HTERT RPE-1 (cell line): ENCODE data around the gene DNAH5.

Experiments used
- in situ Hi-C: fragments of 300-500 bp; cut with MboI; formaldehyde crosslinking; loops from 4 replicates; pipeline ENCODE4 v1.14.3; 2020; ENCODE audit warnings: low sequenced_read_pairs

DNAH5 gene

GRCh38 chr5:13739479-13739878 is 205.0 kb downstream of the DNAH5 start:
- in situ Hi-C loops = no loop called here

- in situ Hi-C loops = no loop called here
Observed at GRCh38 chr5:13735691-13736090, 208.8 kb downstream of the DNAH5 start.

- in situ Hi-C loops = no loop called here
Observed at GRCh38 chr5:13731121-13731628, 213.3 kb downstream of the DNAH5 start.

GRCh38 chr5:13708906-13709305 is 235.6 kb downstream of the DNAH5 start:
- in situ Hi-C loops = no loop called here

- in situ Hi-C loops = no loop called here
Observed at GRCh38 chr5:13708432-13708831, 236.1 kb downstream of the DNAH5 start.

- in situ Hi-C loops = no loop called here
Observed at GRCh38 chr5:13704396-13704795, 240.1 kb downstream of the DNAH5 start.

- in situ Hi-C loops = no loop called here
Observed at GRCh38 chr5:13700626-13701025, 243.9 kb downstream of the DNAH5 start.

- in situ Hi-C loops = no loop called here
Observed at GRCh38 chr5:13698885-13699284, 245.6 kb downstream of the DNAH5 start.

GRCh38 chr5:13695076-13695712 is 249.3 kb downstream of the DNAH5 start:
- in situ Hi-C loops = no loop called here

GRCh38 chr5:13692172-13692571 is 252.3 kb downstream of the DNAH5 start:
- in situ Hi-C loops = no loop called here

- in situ Hi-C loops = no loop called here
Observed at GRCh38 chr5:13676531-13676930, 268.0 kb downstream of the DNAH5 start.

GRCh38 chr5:13674391-13674790 is 270.1 kb downstream of the DNAH5 start:
- in situ Hi-C loops = no loop called here

- in situ Hi-C loops = no loop called here
Observed at GRCh38 chr5:13673511-13673910, 271.0 kb downstream of the DNAH5 start.

GRCh38 chr5:13664377-13664776 is 280.1 kb downstream of the DNAH5 start:
- in situ Hi-C loops = no loop called here

GRCh38 chr5:13662626-13663025 is 281.9 kb downstream of the DNAH5 start:
- in situ Hi-C loops = no loop called here

GRCh38 chr5:13661272-13661671 is 283.2 kb downstream of the DNAH5 start:
- in situ Hi-C loops = no loop called here

- in situ Hi-C loops = no loop called here
Observed at GRCh38 chr5:13660072-13660471, 284.4 kb downstream of the DNAH5 start.

- in situ Hi-C loops = no loop called here
Observed at GRCh38 chr5:13659391-13659790, 285.1 kb downstream of the DNAH5 start.

GRCh38 chr5:13658761-13659160 is 285.7 kb downstream of the DNAH5 start:
- in situ Hi-C loops = no loop called here

- in situ Hi-C loops = no loop called here
Observed at GRCh38 chr5:13658152-13658551, 286.3 kb downstream of the DNAH5 start.

GRCh38 chr5:13653709-13654108 is 290.8 kb downstream of the DNAH5 start:
- in situ Hi-C loops = no loop called here

- in situ Hi-C loops = no loop called here
Observed at GRCh38 chr5:13649656-13650055, 294.8 kb downstream of the DNAH5 start.

GRCh38 chr5:13648822-13649221 is 295.7 kb downstream of the DNAH5 start:
- in situ Hi-C loops = no loop called here
